B cell (primary cell): ENCODE data around the gene SUMO3. TPM values are rescaled to one million over a fixed set of nuclear protein-coding genes. Genes with fewer than 3 reads are reported as not detected.

Source experiments
- ATAC-seq: fragments of 200-7000 bp; cut with Tn5 transposase; one replicate; pipeline ENCODE4 v1.10.0; 2021; ENCODE audit warnings: low read depth, mild to moderate bottlenecking, moderate number of reproducible peaks, moderate library complexity
- CTCF ChIA-PET: fragments of 350-600 bp; sonication (Branson Sonifier 250); formaldehyde crosslinking; loops from one replicate; lab custom pipeline; 2021; ENCODE audit warnings: antibody characterized with exemption, inconsistent platforms; lab: Charles Lee
- POLR2A ChIA-PET: fragments of 350-600 bp; sonication (Branson Sonifier 250); formaldehyde crosslinking; loops from one replicate; lab custom pipeline; 2021; ENCODE audit warnings: antibody characterized with exemption; lab: Charles Lee
- DNase-seq: peaks from one replicate; pipeline ENCODE4 v3.0.0; 2013
- H2AFZ ChIP-seq: 2 replicates; pipeline ENCODE4 v1.6.1; 2012; ENCODE audit warnings: mild to moderate bottlenecking, low read depth, low read length; ENCODE audit not compliant: insufficient read depth, poor library complexity, severe bottlenecking
- H3K27ac ChIP-seq, 2 donors: 1 replicate in 1 of 2; 2 replicates in 1 of 2; pipeline ENCODE4 v1.5.1; 2012 to 2013; ENCODE audit warnings: low read length in 2 of 2, mild to moderate bottlenecking in 2 of 2, moderate library complexity in 1 of 2
- H3K27me3 ChIP-seq, 4 experiments: fragments of 200-600 bp in 1 of 4; sonication (generic) in 1 of 4; replicated peaks in 1 of 4; 1 replicate in 2 of 4; 2 replicates in 2 of 4; pipeline versions ENCODE4 v1.6.1 to v1.7.0; 2013 to 2016; ENCODE audit warnings: low read length in 3 of 4, mild to moderate bottlenecking in 2 of 4, mixed read lengths in 1 of 4, moderate library complexity in 1 of 4; ENCODE audit not compliant: insufficient read depth in 4 of 4, control insufficient read depth in 3 of 4; ENCODE audit errors: control extremely low read depth in 1 of 4
- H3K36me3 ChIP-seq, 2 experiments: replicated peaks in 1 of 2; 1 replicate in 1 of 2; 2 replicates in 1 of 2; pipeline versions ENCODE4 v1.6.1 to v1.7.1; 2013; ENCODE audit warnings: low read length in 1 of 2; ENCODE audit not compliant: insufficient read depth in 2 of 2, control insufficient read depth in 1 of 2; ENCODE audit errors: control extremely low read depth in 1 of 2, extremely low read depth in 1 of 2
- H3K4me1 ChIP-seq, 2 donors: fragments of 200-600 bp in 1 of 2; sonication (generic) in 1 of 2; 1 replicate in 1 of 2; 2 replicates in 1 of 2; pipeline versions ENCODE4 v1.5.1 to v1.6.1; 2013 to 2017; ENCODE audit warnings: low read length in 2 of 2; ENCODE audit not compliant: control insufficient read depth in 2 of 2, insufficient read depth in 2 of 2
- H3K4me2 ChIP-seq: replicated peaks from 2 replicates; pipeline ENCODE3; 2012; ENCODE audit warnings: mild to moderate bottlenecking, low read depth, low read length; ENCODE audit not compliant: poor library complexity, severe bottlenecking
- H3K4me3 ChIP-seq, 5 experiments: fragments of 200-600 bp in 1 of 5; sonication (generic) in 1 of 5; 1 replicate in 3 of 5; 2 replicates in 2 of 5; pipeline versions ENCODE4 v1.5.1 to v1.7.0; 2011 to 2016; ENCODE audit warnings: low read length in 4 of 5, mild to moderate bottlenecking in 4 of 5, low read depth in 2 of 5, control low read depth in 1 of 5, moderate library complexity in 1 of 5; ENCODE audit not compliant: insufficient read depth in 1 of 5; ENCODE audit errors: control extremely low read depth in 1 of 5, extremely low read depth in 1 of 5
- H3K79me2 ChIP-seq: fragments of 200-600 bp; sonication (generic); one replicate; pipeline ENCODE4 v1.6.0; 2016; ENCODE audit warnings: low read length; ENCODE audit not compliant: control insufficient read depth, insufficient read depth
- H3K9ac ChIP-seq: fragments of 200-600 bp; sonication (generic); 2 replicates; pipeline ENCODE4 v1.6.1; 2017; ENCODE audit warnings: mild to moderate bottlenecking, low read length, moderate library complexity
- H3K9me3 ChIP-seq, 3 donors: one replicate each; pipeline versions ENCODE4 v1.6.1 to v1.7.1; 2013; ENCODE audit warnings: low read length in 2 of 3; ENCODE audit not compliant: control insufficient read depth in 2 of 3, insufficient read depth in 1 of 3; ENCODE audit errors: control extremely low read depth in 1 of 3
- H4K20me1 ChIP-seq: 2 replicates; pipeline ENCODE4 v1.6.0; 2012; ENCODE audit warnings: mild to moderate bottlenecking, low read length; ENCODE audit not compliant: insufficient read depth, control insufficient read depth, poor library complexity, severe bottlenecking
- H3K27ac Mint-ChIP-seq: one replicate; pipeline ENCODE4 v1.8.0; 2021; ENCODE audit warnings: mixed read lengths
- H3K27me3 Mint-ChIP-seq: one replicate; pipeline ENCODE4 v1.8.0; 2021; ENCODE audit warnings: mixed read lengths
- H3K4me1 Mint-ChIP-seq: one replicate; pipeline ENCODE4 v1.8.0; 2021; ENCODE audit warnings: mixed read lengths
- H3K4me3 Mint-ChIP-seq: one replicate; pipeline ENCODE4 v1.8.0; 2021; ENCODE audit warnings: mixed read lengths
- H3K9me3 Mint-ChIP-seq: one replicate; pipeline ENCODE4 v1.8.0; 2022; ENCODE audit warnings: mixed read lengths; ENCODE audit not compliant: insufficient read depth
- CTCF ChIP-seq: fragments of 200-600 bp; IDR thresholded peaks from one replicate; pipeline ENCODE4 v1.8.0; 2022; ENCODE audit warnings: antibody characterized with exemption, mild to moderate bottlenecking
- EZH2 ChIP-seq: IDR thresholded peaks from 2 replicates; pipeline ENCODE4 v1.6.1; 2012; ENCODE audit warnings: borderline replicate concordance, low read depth, mild to moderate bottlenecking, moderate library complexity, low read length; ENCODE audit not compliant: insufficient read depth, poor library complexity, severe bottlenecking
- WGBS: methylation state at CpG from one replicate; pipeline ENCODE4 v1.1.5; 2013; ENCODE audit warnings: missing lambda C conversion rate; ENCODE audit not compliant: insufficient coverage; 5-methylcytosine and 5-hydroxymethylcytosine counted together
- intact Hi-C: fragments of 100-400 bp; cut with micrococcal nuclease; formaldehyde crosslinking; loops from one replicate; pipeline ENCODE4 v1.10.0; 2022
- polyA plus RNA-seq: library from polyadenylated mRNA; depleted of rRNA; stranded (reverse); fragments of >200 nt; gene quantifications from 2 replicates; pipeline ENCODE4 v1.2.3, GENCODE V29; 2012
- total RNA-seq, 2 donors: library from RNA; stranded (reverse); fragments of 120-200 nt in 1 of 2; gene quantifications; 1 replicate in 1 of 2; 2 replicates in 1 of 2; pipeline versions ENCODE4 v1.2.3 to v1.2.4, GENCODE V29; 2013 to 2022

Gene SUMO3
- total and polyA plus RNA-seq, 2 donors (not counting 1 experiment from before 2014, with no cell fraction given): 37.6 to 44.8 TPM

- no peaks in the 10 kb centered on the region for H3K9me3 ChIP-seq
- H3K27me3 ChIP-seq: peaks cover 0 to 14% (median 0%) of the 10 kb centered on the region in 4 experiments
- no peak overlapping the region for H3K4me2 ChIP-seq
- Mint-ChIP-seq H3K27ac (no peak overlapping the region), H3K4me3 (no peak overlapping the region), H3K9me3 (no peaks in the 10 kb centered on the region), H3K27me3 (peaks cover 28% of the 10 kb centered on the region), H3K4me1 (no peaks in the 10 kb centered on the region)
- ATAC-seq (no peak), DNase-seq (no peak)
- ChIA-PET CTCF (no interaction called here), POLR2A (no interaction called here)
- H3K79me2 ChIP-seq: no peaks in the 10 kb centered on the region
- H3K9ac ChIP-seq: no peak overlapping the region
- no peak overlapping the region for H3K4me3 ChIP-seq
- intact Hi-C loops: no loop called here
- no peak overlapping the region for H2AFZ ChIP-seq
- TF ChIP-seq EZH2: no peak
- no peaks in the 10 kb centered on the region for H3K4me1 ChIP-seq
- no peaks in the 10 kb centered on the region for H3K36me3 ChIP-seq
- no peaks in the 10 kb centered on the region for H4K20me1 ChIP-seq
- no peak overlapping the region for H3K27ac ChIP-seq
- 82% methylated on average over 25 of the region's 30 CpGs for WGBS
Measured at GRCh38 chr21:44838039-44838895, 20.4 kb upstream of the SUMO3 start.

GRCh38 chr21:44837537-44837936, 19.7 kb upstream of the SUMO3 start:
- ATAC-seq (no peak), DNase-seq (no peak)
- Histone ChIP-seq H3K4me2 (no peak overlapping the region), H3K36me3 (no peaks in the 10 kb centered on the region), H3K27ac (no peak overlapping the region), H3K4me3 (no peak overlapping the region), H4K20me1 (no peaks in the 10 kb centered on the region), H3K9me3 (no peaks in the 10 kb centered on the region), H3K27me3 (peaks cover 0 to 14% (median 0%) of the 10 kb centered on the region in 4 experiments), H3K79me2 (no peaks in the 10 kb centered on the region), H3K4me1 (no peaks in the 10 kb centered on the region), H2AFZ (no peak overlapping the region), H3K9ac (no peak overlapping the region)
- 98% methylated on average over 13 of the region's 13 CpGs for WGBS
- no peak for TF ChIP-seq EZH2
- no peak for TF ChIP-seq CTCF
- intact Hi-C loops: no loop called here
- H3K4me3 Mint-ChIP-seq: no peak overlapping the region
- no peaks in the 10 kb centered on the region for H3K4me1 Mint-ChIP-seq
- ChIA-PET CTCF (no interaction called here), POLR2A (no interaction called here)
- no peaks in the 10 kb centered on the region for H3K9me3 Mint-ChIP-seq
- no peak overlapping the region for H3K27ac Mint-ChIP-seq
- peaks cover 24% of the 10 kb centered on the region for H3K27me3 Mint-ChIP-seq
